ENCODE measurements around the gene SPATA9.
A peak's percentile ranks its signal among the peaks of the same experiment; 100 is the strongest.

Gene SPATA9

DNA sequence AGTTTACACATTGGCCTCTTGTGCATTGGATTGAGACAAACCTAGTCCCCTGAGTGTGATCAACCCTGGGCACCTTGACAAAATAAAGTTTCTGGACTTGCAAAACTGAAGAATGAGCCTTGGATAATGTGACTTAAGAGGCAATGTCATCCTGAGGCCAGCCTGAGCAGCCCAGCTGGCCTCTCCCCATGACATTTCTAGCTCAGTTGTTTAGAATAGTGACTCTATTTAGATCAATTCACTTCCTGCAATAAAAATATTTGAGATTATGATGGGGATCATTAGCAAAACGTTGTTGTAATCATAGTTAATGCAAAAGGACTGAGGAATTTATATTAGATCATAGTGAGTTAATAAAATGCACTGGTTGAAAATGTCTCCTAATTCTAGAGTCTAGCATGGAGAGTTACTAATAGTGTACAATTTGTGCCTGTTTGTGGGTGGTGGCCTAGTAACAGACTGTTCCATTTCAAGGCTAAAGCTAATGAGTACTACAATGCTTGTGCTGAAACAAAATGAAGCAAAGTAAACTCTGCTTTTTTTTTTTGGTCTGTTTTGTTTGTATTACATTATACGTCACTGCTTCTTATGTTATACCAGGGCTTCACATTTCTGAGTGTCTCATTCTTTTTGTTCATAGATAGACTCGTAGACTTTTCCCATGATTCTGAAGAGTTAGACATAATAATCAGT is 37.4 kb upstream of the SPATA9 start:
- no peak overlapping the region for H3K9ac ChIP-seq (ENCODE audit: low read depth, low read length)

DNA sequence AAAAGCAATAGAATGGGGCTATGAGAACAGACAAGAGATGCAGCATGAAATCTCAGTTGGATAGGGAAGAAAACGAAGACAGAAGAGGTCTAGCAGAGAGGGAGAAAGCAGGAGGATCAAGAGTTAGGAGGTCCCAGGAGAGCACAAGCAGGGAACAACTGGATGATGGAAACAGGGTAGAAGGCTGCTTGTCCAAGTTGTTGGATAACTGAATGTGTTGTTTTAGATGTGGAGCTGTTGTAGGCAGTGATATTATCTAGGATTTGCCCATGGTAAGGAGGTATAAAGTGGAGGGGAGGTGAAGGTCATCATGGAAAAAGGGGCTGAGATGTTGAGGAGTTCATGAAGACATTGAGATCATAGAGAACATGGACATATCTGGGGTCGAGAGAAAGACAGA is 35.9 kb upstream of the SPATA9 start:
- peaks cover 39% of the 10 kb centered on the region for H3K4me1 ChIP-seq (ENCODE audit: insufficient read depth, low read length)
- no peak for ATAC-seq (ENCODE audit: insufficient read depth, low read depth)
- H4K20me1 ChIP-seq (ENCODE audit: insufficient read depth, low read length), result no peaks in the 10 kb centered on the region
- H3K27me3 ChIP-seq (ENCODE audit: insufficient read depth, low read length, poor library complexity), result no peaks in the 10 kb centered on the region
- H3K79me2 ChIP-seq (ENCODE audit: insufficient read depth, low read length), result no peaks in the 10 kb centered on the region
- TF ChIP-seq, protein P1, sequence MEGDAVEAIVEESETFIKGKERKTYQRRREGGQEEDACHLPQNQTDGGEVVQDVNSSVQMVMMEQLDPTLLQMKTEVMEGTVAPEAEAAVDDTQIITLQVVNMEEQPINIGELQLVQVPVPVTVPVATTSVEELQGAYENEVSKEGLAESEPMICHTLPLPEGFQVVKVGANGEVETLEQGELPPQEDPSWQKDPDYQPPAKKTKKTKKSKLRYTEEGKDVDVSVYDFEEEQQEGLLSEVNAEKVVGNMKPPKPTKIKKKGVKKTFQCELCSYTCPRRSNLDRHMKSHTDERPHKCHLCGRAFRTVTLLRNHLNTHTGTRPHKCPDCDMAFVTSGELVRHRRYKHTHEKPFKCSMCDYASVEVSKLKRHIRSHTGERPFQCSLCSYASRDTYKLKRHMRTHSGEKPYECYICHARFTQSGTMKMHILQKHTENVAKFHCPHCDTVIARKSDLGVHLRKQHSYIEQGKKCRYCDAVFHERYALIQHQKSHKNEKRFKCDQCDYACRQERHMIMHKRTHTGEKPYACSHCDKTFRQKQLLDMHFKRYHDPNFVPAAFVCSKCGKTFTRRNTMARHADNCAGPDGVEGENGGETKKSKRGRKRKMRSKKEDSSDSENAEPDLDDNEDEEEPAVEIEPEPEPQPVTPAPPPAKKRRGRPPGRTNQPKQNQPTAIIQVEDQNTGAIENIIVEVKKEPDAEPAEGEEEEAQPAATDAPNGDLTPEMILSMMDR (IDR thresholded peaks at IDR 0.05; ENCODE audit: borderline replicate concordance, extremely low read depth, low read length, poor library complexity, severe bottlenecking), result no peak
- no peak for TF ChIP-seq EZH2 (IDR thresholded peaks at IDR 0.05; ENCODE audit: borderline replicate concordance, low read depth, low read length, severe bottlenecking)
- H3K27ac ChIP-seq (ENCODE audit: low read length), result peak overlapping the region; percentile 64
- no peak overlapping the region for H2AFZ ChIP-seq (ENCODE audit: low read depth, low read length)
- H3K4me2 ChIP-seq (ENCODE audit: insufficient read depth, low read length), result peak overlapping the region; percentile 56
- H3K36me3 ChIP-seq (ENCODE audit: insufficient read depth, low read length), result no peaks in the 10 kb centered on the region
- H3K4me3 ChIP-seq (ENCODE audit: low read depth in 1 of 2, low read length in 2 of 2), result peak overlapping the region in 1 of 2 experiments; percentile 28; a peak in 2 of 4 replicates
- DNase-seq, result no peak
- H3K9ac ChIP-seq (ENCODE audit: low read depth, low read length), result no peak overlapping the region
- H3K9me3 ChIP-seq (ENCODE audit: insufficient read depth, low read length, severe bottlenecking), result no peaks in the 10 kb centered on the region

More for the DNA sequence above, 37.4 kb upstream of the SPATA9 start:
- Histone ChIP-seq H4K20me1 (ENCODE audit: insufficient read depth, low read length) (no peaks in the 10 kb centered on the region), H3K27me3 (ENCODE audit: insufficient read depth, low read length, poor library complexity) (no peaks in the 10 kb centered on the region), H3K36me3 (ENCODE audit: insufficient read depth, low read length) (no peaks in the 10 kb centered on the region), H3K27ac (ENCODE audit: low read length) (no peak overlapping the region), H3K4me3 (ENCODE audit: low read depth in 1 of 2, low read length in 2 of 2) (no peak overlapping the region), H2AFZ (ENCODE audit: low read depth, low read length) (no peak overlapping the region), H3K9me3 (ENCODE audit: insufficient read depth, low read length, severe bottlenecking) (no peaks in the 10 kb centered on the region), H3K4me2 (ENCODE audit: insufficient read depth, low read length) (no peak overlapping the region), H3K79me2 (ENCODE audit: insufficient read depth, low read length) (no peaks in the 10 kb centered on the region), H3K4me1 (ENCODE audit: insufficient read depth, low read length) (peaks cover 42% of the 10 kb centered on the region)
- ATAC-seq (ENCODE audit: insufficient read depth, low read depth) (no peak), DNase-seq (no peak)
- TF ChIP-seq, protein P1 (IDR thresholded peaks at IDR 0.05; ENCODE audit: borderline replicate concordance, extremely low read depth, low read length, poor library complexity, severe bottlenecking), result no peak
- no peak for TF ChIP-seq EZH2 (IDR thresholded peaks at IDR 0.05; ENCODE audit: borderline replicate concordance, low read depth, low read length, severe bottlenecking)

DNA sequence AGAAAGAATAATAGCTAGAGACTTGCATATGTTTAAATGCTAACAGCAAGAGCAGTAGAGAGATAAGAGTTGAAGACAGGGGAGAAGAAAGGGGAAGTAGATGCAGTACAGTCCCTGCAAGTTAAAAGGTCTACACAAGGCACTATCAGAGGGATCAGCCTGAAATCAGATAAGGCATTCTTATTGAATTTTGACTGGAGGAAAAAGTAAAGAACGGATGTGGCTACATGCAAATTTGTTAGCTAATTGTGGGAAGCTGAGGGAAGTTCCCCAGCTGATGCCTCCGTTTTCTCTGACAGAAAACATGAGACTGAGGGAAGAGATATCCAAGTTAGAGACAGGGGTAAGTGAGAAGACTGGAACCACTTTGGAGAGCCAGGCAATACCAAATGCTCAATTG is 35.4 kb upstream of the SPATA9 start:
- TF ChIP-seq, protein P1 (IDR thresholded peaks at IDR 0.05; ENCODE audit: borderline replicate concordance, extremely low read depth, low read length, poor library complexity, severe bottlenecking), result no peak
- no peak for TF ChIP-seq EZH2 (IDR thresholded peaks at IDR 0.05; ENCODE audit: borderline replicate concordance, low read depth, low read length, severe bottlenecking)
- Histone ChIP-seq H3K9me3 (ENCODE audit: insufficient read depth, low read length, severe bottlenecking) (no peaks in the 10 kb centered on the region), H3K36me3 (ENCODE audit: insufficient read depth, low read length) (no peaks in the 10 kb centered on the region), H3K4me3 (ENCODE audit: low read depth in 1 of 2, low read length in 2 of 2) (peak overlapping the region in 1 of 2 experiments; percentile 28; a peak in 2 of 4 replicates), H3K79me2 (ENCODE audit: insufficient read depth, low read length) (no peaks in the 10 kb centered on the region), H3K27ac (ENCODE audit: low read length) (peak overlapping the region; percentile 64), H4K20me1 (ENCODE audit: insufficient read depth, low read length) (no peaks in the 10 kb centered on the region), H3K4me2 (ENCODE audit: insufficient read depth, low read length) (peak overlapping the region; percentile 56), H3K27me3 (ENCODE audit: insufficient read depth, low read length, poor library complexity) (no peaks in the 10 kb centered on the region), H2AFZ (ENCODE audit: low read depth, low read length) (no peak overlapping the region), H3K9ac (ENCODE audit: low read depth, low read length) (peak overlapping the region; percentile 1; the same call in 1 of the 2 replicates), H3K4me1 (ENCODE audit: insufficient read depth, low read length) (peaks cover 34% of the 10 kb centered on the region)
- DNase-seq (peak; percentile 67), ATAC-seq (ENCODE audit: insufficient read depth, low read depth) (peak; percentile 99)

Measured in DND-41 (cell line).